GM21526 (cell line): ENCODE measurements around the gene DAB2.
"Not testable (repeated sequence)": the region's sequence is repeated elsewhere in the genome, so short reads cannot be mapped to it uniquely, and the experiment has no call there.

Source experiments
- ATAC-seq: cut with Tn5 transposase; IDR thresholded peaks from one replicate; pipeline ENCODE4 v1.9.1; 2021; ENCODE audit warnings: moderate library complexity; ENCODE audit not compliant: unreplicated experiment, low FRiP score

DAB2 gene

GRCh38 chr5:39422728-39423285 lies 2.0 kb downstream of the DAB2 start:
- no peak for ATAC-seq

DNA sequence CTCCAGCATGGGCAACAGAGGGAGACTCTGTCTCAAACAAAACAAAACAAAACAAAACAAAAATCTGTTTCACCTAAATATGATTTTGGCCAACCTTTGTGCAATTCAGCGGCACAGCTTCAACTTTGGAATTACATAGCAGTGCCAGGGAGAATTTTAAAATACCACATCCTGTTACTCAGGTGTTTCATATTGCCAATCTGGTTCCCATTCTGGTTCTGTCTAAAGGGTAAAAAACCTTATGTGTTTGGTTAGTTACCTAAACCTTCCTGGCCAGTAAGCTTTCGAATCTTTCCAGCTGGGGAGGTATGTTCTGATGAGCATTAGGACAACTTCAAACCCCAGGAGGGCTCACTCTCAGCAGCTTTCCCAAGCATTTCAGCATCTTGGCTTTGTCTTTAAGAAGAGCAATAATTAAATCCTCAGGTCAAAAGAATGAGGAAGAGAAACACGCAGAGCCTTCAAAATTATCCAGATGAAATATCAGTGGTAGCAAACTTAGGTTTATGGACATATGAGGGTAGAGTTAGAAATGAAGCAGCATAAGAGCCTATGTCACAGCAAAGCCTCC lies 2.7 kb downstream of the DAB2 start:
- no peak for ATAC-seq

DNA sequence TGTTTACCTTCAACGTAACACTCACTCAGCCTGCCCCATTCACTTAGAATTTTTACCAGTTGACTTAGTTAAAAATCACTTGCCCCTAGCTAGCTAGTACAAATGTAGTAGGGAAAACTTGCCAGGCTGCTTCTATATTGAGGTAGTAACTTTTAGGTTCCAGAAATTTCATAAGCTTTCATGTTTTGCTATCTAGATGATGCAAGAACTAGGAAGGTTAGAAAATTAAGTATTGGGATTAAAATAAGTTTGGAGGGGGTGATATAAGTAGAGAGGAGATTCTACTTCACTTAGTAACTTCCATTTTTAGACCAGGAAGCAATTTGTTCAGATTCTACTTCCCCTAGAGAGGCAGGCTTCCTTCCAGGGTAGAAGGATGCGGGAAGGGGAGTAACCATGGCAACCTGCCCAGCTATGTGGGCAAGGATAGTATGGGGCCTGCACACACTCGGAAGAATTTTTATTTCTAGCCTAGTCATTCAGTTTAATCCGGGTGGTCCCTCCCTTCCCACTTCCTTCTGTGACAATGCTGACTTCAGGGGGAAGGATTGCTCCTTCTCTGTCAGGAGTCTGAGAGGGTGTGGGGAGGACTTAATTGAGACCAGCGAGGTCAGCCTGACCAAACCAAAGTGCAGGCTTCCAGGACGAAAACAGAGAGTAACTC lies 4.2 kb downstream of the DAB2 start:
- ATAC-seq = no peak

DNA sequence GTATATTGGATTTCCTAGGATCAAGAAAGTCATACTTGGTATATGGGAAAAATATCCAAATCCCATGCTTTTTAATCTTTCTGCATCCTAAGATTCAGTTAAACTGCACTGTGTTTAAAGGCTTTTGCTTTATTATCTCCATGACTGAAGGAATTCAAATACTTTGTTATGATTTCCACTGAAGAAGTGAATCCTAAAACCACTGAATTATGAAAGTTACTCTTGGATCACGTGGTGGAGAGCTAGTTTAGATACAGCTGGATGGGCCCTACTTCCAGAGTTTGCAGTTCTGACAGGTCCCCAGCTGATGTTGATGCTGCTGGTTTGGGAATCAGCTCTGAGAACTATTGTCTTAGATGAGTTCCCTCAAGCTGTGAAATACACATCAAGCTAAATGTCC lies 5.0 kb downstream of the DAB2 start:
- ATAC-seq = no peak

GRCh38 chr5:39417979-39418378 lies 6.8 kb downstream of the DAB2 start:
- ATAC-seq = no peak

- no peak for ATAC-seq
These were observed 9.6 kb downstream of the DAB2 start for GRCh38 chr5:39415201-39415600.

GRCh38 chr5:39414426-39414825 lies 10.4 kb downstream of the DAB2 start:
- no peak for ATAC-seq

DNA sequence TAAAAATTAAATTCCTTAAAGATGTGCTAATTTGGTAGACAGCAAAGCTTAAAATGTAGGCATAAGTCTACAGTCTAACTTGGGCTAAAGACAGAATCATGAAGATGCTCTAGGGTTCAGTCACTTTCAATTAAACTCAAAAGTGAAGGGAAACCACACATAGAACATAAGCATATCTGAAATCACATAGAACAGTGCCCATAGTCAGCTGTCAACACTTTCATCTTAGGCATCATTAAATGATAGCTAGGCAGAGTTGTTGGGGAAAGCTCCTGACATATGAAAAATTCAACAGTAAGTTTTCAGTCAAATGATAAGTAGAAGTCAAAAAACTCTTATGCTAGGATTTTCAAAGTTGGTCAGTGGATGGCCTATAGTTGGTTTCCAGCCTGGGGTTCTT lies 11.0 kb downstream of the DAB2 start:
- no peak for ATAC-seq

DNA sequence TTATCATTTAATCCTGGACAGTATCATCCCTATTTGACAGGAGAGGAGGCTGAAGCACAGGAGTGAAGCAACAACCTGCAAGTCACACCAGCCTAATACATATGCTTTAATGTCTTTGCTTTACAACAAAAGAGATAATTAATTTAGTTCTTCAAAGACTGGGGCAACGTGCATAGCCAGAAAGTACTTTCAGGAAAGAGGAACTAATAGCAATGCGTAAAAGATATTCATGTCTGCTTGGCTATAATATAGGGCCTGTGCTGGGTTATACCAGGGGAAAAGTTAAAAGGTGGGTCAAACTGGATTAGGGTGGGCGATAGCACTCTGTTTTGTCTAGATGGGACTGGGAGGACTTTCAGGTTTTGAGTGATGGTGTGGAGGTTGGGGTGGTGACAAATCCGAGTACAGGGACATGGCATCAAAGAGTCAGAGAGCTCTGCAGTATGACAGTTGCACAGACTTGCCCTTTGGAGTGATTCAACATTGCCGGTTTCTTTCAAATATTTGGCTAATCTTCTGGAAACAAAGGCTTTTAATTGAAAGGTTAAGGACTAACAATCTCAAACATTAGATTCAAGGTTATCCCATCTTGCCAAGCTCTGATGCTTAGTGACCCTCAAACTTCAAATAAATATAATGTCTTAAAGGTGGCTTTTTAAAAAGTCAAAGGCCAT lies 11.9 kb downstream of the DAB2 start:
- ATAC-seq = no peak

DNA sequence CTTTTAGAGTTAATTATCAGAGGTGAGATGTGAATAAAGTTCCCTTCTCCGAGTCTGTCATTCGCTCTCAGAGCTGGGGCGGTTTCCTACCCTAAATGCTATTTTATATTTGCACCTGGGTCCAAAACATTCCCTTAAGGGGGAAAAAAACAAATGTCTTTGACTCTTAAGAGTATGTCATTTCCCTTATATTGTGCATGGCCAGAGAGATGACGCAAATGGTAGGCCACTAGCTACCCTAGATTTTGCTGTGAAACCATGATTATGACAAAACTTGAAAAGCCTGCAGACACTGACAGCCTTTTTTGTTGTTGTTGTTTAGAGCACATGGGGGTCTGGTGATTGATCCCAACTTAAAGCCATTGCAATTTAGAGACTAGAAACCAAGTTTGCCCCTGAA lies 12.8 kb downstream of the DAB2 start:
- no peak for ATAC-seq

GRCh38 chr5:39411061-39411460 lies 13.7 kb downstream of the DAB2 start:
- ATAC-seq = no peak

GRCh38 chr5:39409033-39409432 lies 15.7 kb downstream of the DAB2 start:
- ATAC-seq = no peak

DNA sequence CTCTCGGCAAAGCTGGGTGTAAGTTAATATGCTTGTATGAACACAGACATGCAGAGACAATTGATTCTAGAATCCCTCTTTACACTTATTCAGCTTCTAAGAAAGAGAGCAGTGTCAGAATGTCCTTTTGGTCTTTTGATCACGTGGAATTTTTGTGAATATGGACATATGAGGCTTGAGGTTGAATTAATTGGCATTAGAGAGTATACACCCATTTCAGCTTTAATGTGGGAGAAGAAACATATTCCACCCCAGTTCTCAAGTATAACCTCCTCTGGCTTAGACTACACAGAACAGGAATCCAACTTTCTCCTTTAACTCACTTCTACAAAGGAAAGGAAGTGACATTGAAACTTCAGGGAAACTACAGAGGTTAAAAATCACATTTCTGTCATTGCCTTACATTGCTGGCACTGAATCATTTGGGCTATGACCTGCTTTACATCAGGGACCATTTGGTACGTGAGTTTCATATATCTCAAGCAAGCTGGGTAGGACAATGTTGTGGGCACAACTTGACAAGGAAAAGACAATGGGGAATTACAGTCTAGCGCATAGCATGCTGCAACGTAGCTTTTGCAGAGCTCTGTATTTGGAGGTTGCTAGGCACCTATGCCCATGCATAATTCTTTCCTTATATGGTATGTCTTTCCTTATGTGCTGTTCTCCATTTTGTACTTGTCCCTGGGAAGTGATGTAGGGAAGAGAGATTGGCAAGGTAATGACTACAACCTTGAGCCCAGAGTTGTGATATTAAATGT lies 19.5 kb downstream of the DAB2 start:
- ATAC-seq = no peak

GRCh38 chr5:39403761-39404160 lies 21.0 kb downstream of the DAB2 start:
- ATAC-seq = not testable (repeated sequence)

GRCh38 chr5:39402140-39402539 lies 22.6 kb downstream of the DAB2 start:
- not testable (repeated sequence) for ATAC-seq

DNA sequence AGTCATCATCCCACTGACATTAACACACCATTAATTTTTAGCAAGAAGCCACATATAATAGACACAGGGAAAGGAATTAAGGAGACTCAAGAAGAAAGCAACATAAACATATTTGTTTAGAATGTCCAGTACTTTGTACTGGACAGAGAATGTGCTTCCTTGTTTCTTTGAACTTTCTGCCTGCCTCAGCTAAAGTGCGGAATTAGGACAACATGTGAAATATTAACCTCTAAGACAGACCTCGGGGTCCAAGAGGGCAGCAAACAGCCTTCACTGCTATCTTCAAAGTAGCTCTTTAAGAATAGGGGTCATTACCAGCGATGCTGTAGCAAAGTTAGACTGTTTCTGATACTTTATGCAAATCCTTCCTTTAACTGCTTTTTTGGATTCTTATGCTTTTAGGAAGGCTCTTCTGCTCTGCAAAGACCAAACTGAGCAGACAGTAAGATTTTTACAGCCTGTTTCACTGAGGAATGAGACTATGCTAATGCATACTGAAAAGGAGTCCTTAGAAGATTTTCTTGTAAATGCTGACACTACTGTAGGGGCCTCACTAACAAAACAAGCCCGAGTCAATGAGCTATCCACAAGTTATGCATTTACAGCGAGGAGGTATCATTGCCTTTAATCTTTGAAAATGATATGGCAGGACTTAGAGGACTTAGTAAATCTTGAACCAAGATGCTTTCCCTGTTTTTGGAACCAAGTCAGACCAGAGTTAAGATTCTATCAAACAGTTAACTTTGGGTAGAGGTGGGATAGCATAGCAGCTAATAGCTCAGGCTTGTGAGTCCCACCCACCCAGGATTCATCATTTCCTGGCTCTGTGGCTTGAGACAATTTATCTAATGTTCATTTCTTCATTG lies 23.8 kb downstream of the DAB2 start:
- ATAC-seq = no peak

DNA sequence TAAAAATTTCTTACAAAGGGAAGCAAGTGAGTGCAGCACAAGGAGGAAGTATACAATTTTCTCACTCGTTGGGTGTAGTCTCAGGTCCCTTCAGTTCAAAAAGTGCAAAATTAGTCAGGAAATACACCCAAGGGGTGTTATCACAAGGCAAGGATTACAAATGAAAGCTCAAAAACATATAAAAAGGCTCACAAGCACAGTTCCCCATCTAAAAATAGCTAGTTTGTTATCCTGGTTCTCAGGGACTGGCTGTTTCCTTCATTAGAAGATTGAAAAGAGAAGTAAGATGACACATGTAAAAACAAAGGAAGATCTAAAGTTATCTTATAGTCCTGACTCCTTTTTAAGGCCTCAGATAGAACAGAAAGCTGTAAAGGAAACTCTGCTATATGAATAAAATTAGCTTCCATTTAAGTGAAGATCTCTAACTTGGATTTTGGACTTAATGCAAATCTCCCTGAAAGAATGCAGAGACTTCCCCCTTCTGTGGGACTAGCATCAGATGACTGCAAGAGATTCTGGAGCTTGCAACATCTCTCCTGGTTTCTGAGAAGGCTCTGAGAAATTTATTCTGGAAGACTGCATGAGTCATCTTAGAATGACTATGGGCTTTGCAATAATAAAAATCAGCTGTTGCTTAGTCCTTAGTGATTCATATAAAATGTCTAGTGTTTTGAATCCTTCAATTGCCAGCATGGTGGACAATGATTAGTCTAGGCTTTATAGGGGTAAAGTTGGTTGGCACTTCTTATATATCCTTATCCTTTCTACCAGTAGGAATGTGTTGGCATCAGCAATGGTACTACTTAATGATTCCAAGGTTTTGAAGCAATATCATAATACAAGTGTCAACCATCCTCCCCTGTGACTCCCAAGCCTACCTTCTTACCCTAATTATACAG lies 25.4 kb downstream of the DAB2 start:
- ATAC-seq = no peak

DNA sequence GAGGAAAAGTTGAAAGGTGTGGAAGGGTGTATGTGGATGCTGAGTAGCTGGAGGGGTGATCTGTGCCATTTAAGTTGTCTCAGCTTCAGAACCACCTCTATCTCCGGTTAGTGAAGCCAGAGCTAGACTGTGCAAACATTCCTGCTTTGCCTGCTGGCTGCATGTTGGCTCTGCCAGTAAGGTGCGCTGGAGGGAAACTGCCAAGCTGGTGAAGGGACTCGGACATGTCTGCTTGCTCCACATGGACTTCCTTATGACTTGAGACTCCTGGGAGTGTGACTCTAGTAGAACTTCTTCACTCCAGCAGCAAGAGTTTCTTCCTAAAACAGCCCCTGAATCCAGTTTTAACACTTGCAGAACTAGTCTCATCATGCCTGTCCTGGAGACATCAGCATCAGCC lies 27.9 kb downstream of the DAB2 start:
- ATAC-seq = no peak

DNA sequence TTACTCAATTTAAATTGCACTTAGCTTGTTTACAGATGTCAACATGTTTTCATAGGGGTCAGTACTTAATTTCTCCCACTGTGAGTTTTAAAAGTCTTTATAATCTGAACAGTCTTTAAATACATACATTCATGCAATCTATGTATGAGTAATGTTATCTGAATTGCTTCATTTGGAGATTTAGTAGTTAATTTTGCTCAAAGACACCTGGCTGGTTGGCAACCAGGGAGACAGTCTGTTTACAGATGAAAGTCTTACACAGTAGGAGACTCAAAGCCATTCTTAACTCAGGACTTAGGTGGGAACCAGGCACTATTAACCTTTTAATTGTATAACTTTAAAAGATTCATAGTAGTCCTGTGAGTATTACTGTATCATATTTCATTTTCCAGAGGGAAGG lies 29.3 kb downstream of the DAB2 start:
- ATAC-seq = no peak
